Colonic mucosa (tissue), 4 donors: ENCODE measurements around the gene STH. TPM values are rescaled to one million over a fixed set of nuclear protein-coding genes. Genes with fewer than 3 reads are reported as not detected.

Experiments used
- DNase-seq: peaks from one replicate; pipeline ENCODE4 v3.0.0-alpha.2; 2020
- H3K27ac ChIP-seq: fragments of 200-600 bp; one replicate; pipeline ENCODE4 v1.8.0; 2021
- H3K27me3 ChIP-seq: fragments of 200-600 bp; one replicate; pipeline ENCODE4 v1.8.0; 2021
- H3K36me3 ChIP-seq: fragments of 200-600 bp; one replicate; pipeline ENCODE4 v1.8.0; 2021
- H3K4me1 ChIP-seq: fragments of 200-600 bp; one replicate; pipeline ENCODE4 v1.8.0; 2021; ENCODE audit warnings: mild to moderate bottlenecking
- H3K4me3 ChIP-seq: fragments of 200-600 bp; one replicate; pipeline ENCODE4 v1.8.0; 2021
- H3K9ac ChIP-seq, 2 donors: one replicate each; pipeline ENCODE4 v1.7.0; 2013; ENCODE audit warnings: control low read depth in 2 of 2, low read depth in 2 of 2, low read length in 2 of 2
- H3K9me3 ChIP-seq: fragments of 200-600 bp; one replicate; pipeline ENCODE4 v1.8.0; 2021
- intact Hi-C: fragments of 100-400 bp; cut with DNase I; formaldehyde crosslinking; loops from one replicate; pipeline ENCODE4 v1.14.1; 2022
- total RNA-seq, 2 donors: library from RNA; stranded (reverse); fragmentation: NEBNext Ultra II Directional in 1 of 2; extraction: Animal tissue kit (Norgen Biotek cat#: 25700) in 1 of 2; gene quantifications; one replicate each; pipeline ENCODE4 v1.2.1, GENCODE V29; 2021
- TF ChIP-seq, protein P1 (sequence below): fragments of 200-600 bp; IDR thresholded peaks from one replicate; pipeline ENCODE4 v1.8.0; 2022; ENCODE audit warnings: antibody characterized with exemption, mild to moderate bottlenecking
- donor health status: healthy.
- donor health status: DM: no; HTN: no; CAD: no.
- donor health status: DM: no; HTN: no; CAD: no.

The STH gene
- total RNA-seq, 2 donors from 2014 or later: not detected

DNA sequence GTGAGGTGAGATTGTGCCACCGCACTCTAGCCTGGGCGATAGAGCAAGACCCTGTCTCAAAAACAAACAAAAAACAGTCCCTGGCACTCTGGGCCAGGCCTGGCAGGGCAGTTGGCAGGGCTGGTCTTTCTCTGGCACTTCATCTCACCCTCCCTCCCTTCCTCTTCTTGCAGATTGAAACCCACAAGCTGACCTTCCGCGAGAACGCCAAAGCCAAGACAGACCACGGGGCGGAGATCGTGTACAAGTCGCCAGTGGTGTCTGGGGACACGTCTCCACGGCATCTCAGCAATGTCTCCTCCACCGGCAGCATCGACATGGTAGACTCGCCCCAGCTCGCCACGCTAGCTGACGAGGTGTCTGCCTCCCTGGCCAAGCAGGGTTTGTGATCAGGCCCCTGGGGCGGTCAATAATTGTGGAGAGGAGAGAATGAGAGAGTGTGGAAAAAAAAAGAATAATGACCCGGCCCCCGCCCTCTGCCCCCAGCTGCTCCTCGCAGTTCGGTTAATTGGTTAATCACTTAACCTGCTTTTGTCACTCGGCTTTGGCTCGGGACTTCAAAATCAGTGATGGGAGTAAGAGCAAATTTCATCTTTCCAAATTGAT lies 24.8 kb downstream of the STH start:
- Histone ChIP-seq H3K9ac (no peak overlapping the region), H3K27me3 (no peaks in the 10 kb centered on the region), H3K36me3 (no peaks in the 10 kb centered on the region), H3K9me3 (no peaks in the 10 kb centered on the region), H3K27ac (no peak overlapping the region), H3K4me3 (no peak overlapping the region), H3K4me1 (no peaks in the 10 kb centered on the region)
- TF ChIP-seq, protein P1, sequence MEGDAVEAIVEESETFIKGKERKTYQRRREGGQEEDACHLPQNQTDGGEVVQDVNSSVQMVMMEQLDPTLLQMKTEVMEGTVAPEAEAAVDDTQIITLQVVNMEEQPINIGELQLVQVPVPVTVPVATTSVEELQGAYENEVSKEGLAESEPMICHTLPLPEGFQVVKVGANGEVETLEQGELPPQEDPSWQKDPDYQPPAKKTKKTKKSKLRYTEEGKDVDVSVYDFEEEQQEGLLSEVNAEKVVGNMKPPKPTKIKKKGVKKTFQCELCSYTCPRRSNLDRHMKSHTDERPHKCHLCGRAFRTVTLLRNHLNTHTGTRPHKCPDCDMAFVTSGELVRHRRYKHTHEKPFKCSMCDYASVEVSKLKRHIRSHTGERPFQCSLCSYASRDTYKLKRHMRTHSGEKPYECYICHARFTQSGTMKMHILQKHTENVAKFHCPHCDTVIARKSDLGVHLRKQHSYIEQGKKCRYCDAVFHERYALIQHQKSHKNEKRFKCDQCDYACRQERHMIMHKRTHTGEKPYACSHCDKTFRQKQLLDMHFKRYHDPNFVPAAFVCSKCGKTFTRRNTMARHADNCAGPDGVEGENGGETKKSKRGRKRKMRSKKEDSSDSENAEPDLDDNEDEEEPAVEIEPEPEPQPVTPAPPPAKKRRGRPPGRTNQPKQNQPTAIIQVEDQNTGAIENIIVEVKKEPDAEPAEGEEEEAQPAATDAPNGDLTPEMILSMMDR: no peak
- intact Hi-C loops: no loop called here
- no peak for DNase-seq

DNA sequence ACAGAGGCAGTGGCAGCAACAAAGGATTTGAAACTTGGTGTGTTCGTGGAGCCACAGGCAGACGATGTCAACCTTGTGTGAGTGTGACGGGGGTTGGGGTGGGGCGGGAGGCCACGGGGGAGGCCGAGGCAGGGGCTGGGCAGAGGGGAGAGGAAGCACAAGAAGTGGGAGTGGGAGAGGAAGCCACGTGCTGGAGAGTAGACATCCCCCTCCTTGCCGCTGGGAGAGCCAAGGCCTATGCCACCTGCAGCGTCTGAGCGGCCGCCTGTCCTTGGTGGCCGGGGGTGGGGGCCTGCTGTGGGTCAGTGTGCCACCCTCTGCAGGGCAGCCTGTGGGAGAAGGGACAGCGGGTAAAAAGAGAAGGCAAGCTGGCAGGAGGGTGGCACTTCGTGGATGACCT lies 25.5 kb downstream of the STH start:
- intact Hi-C loops: no loop called here
- TF ChIP-seq, protein P1: no peak
- Histone ChIP-seq H3K9me3 (no peaks in the 10 kb centered on the region), H3K9ac (no peak overlapping the region), H3K27ac (no peak overlapping the region), H3K4me1 (no peaks in the 10 kb centered on the region), H3K36me3 (no peaks in the 10 kb centered on the region), H3K27me3 (no peaks in the 10 kb centered on the region), H3K4me3 (no peak overlapping the region)
- DNase-seq: no peak

DNA sequence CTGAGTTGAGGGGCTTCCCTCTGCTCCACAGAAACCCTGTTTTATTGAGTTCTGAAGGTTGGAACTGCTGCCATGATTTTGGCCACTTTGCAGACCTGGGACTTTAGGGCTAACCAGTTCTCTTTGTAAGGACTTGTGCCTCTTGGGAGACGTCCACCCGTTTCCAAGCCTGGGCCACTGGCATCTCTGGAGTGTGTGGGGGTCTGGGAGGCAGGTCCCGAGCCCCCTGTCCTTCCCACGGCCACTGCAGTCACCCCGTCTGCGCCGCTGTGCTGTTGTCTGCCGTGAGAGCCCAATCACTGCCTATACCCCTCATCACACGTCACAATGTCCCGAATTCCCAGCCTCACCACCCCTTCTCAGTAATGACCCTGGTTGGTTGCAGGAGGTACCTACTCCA lies 26.0 kb downstream of the STH start:
- intact Hi-C loops: no loop called here
- no peaks in the 10 kb centered on the region for H3K36me3 ChIP-seq
- H3K4me3 ChIP-seq: no peak overlapping the region
- H3K27me3 ChIP-seq: no peaks in the 10 kb centered on the region
- TF ChIP-seq, protein P1: no peak
- no peaks in the 10 kb centered on the region for H3K4me1 ChIP-seq
- H3K9me3 ChIP-seq: no peaks in the 10 kb centered on the region
- H3K9ac ChIP-seq: no peak overlapping the region
- H3K27ac ChIP-seq: no peak overlapping the region
- DNase-seq: no peak

DNA sequence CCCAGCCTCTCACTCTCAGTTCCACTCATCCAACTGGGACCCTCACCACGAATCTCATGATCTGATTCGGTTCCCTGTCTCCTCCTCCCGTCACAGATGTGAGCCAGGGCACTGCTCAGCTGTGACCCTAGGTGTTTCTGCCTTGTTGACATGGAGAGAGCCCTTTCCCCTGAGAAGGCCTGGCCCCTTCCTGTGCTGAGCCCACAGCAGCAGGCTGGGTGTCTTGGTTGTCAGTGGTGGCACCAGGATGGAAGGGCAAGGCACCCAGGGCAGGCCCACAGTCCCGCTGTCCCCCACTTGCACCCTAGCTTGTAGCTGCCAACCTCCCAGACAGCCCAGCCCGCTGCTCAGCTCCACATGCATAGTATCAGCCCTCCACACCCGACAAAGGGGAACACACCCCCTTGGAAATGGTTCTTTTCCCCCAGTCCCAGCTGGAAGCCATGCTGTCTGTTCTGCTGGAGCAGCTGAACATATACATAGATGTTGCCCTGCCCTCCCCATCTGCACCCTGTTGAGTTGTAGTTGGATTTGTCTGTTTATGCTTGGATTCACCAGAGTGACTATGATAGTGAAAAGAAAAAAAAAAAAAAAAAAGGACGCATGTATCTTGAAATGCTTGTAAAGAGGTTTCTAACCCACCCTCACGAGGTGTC lies 26.6 kb downstream of the STH start:
- Histone ChIP-seq H3K4me3 (no peak overlapping the region), H3K36me3 (peaks cover under 1% of the 10 kb centered on the region), H3K9ac (no peak overlapping the region), H3K9me3 (no peaks in the 10 kb centered on the region), H3K27ac (no peak overlapping the region), H3K27me3 (no peaks in the 10 kb centered on the region), H3K4me1 (no peaks in the 10 kb centered on the region)
- TF ChIP-seq, protein P1: no peak
- no peak for DNase-seq
- intact Hi-C loops: no loop called here

DNA sequence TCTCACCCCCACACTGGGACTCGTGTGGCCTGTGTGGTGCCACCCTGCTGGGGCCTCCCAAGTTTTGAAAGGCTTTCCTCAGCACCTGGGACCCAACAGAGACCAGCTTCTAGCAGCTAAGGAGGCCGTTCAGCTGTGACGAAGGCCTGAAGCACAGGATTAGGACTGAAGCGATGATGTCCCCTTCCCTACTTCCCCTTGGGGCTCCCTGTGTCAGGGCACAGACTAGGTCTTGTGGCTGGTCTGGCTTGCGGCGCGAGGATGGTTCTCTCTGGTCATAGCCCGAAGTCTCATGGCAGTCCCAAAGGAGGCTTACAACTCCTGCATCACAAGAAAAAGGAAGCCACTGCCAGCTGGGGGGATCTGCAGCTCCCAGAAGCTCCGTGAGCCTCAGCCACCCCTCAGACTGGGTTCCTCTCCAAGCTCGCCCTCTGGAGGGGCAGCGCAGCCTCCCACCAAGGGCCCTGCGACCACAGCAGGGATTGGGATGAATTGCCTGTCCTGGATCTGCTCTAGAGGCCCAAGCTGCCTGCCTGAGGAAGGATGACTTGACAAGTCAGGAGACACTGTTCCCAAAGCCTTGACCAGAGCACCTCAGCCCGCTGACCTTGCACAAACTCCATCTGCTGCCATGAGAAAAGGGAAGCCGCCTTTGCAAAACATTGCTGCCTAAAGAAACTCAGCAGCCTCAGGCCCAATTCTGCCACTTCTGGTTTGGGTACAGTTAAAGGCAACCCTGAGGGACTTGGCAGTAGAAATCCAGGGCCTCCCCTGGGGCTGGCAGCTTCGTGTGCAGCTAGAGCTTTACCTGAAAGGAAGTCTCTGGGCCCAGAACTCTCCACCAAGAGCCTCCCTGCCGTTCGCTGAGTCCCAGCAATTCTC lies 27.4 kb downstream of the STH start:
- H3K9me3 ChIP-seq: no peaks in the 10 kb centered on the region
- no peak overlapping the region for H3K9ac ChIP-seq
- H3K4me1 ChIP-seq: no peaks in the 10 kb centered on the region
- H3K4me3 ChIP-seq: no peak overlapping the region
- intact Hi-C loops: no loop called here
- H3K27ac ChIP-seq: no peak overlapping the region
- H3K27me3 ChIP-seq: no peaks in the 10 kb centered on the region
- TF ChIP-seq, protein P1: no peak
- DNase-seq: no peak
- peaks cover 9% of the 10 kb centered on the region for H3K36me3 ChIP-seq
